Vagina (tissue), 2 donors: ENCODE measurements around the gene KCNE3.

ENCODE experiments used
- CTCF ChIP-seq, 3 experiments: fragments of 450-650 bp in 2 of 3; fragments of 200-600 bp in 1 of 3; sonication (generic) in 1 of 3; IDR thresholded peaks; one replicate each; pipeline ENCODE4 v1.5.1; 2017 to 2019; ENCODE audit warnings: antibody characterized with exemption in 3 of 3, mild to moderate bottlenecking in 2 of 3, moderate library complexity in 2 of 3
- POLR2A ChIP-seq, 2 donors: fragments of 450-650 bp; IDR thresholded peaks; one replicate each; pipeline ENCODE4 v1.6.1; 2017; ENCODE audit warnings: antibody characterized with exemption in 2 of 2, mild to moderate bottlenecking in 2 of 2, moderate library complexity in 2 of 2
- POLR2AphosphoS5 ChIP-seq, 2 donors: sonication (generic); formaldehyde crosslinking; IDR thresholded peaks; one replicate each; pipeline ENCODE4 v1.9.0; 2017; ENCODE audit warnings: antibody characterized with exemption in 2 of 2, mild to moderate bottlenecking in 2 of 2, low read depth in 1 of 2; ENCODE audit not compliant: insufficient read depth in 1 of 2

GRCh38 chr11:74460065-74460464 lies 7.3 kb downstream of the KCNE3 start:
- TF ChIP-seq CTCF (IDR thresholded peaks at IDR 0.05) = no peak
- TF ChIP-seq POLR2A (IDR thresholded peaks at IDR 0.05) = no peak
- TF ChIP-seq POLR2AphosphoS5 (IDR thresholded peaks at IDR 0.05; ENCODE audit: insufficient read depth in 1 of 2, low read depth in 1 of 2) = no peak
